PC-3 (cell line): ENCODE measurements around the gene SNX21.

Experiments used
- CTCF ChIP-seq: fragments of 300-600 bp; sonication (generic); conservative IDR thresholded peaks from 2 replicates; pipeline ENCODE4 v1.5.1; 2017; ENCODE audit warnings: antibody characterized with exemption, low read depth, mild to moderate bottlenecking, low read length
- EZH2 ChIP-seq: fragments of 300-600 bp; sonication (generic); IDR thresholded peaks from one replicate; pipeline ENCODE4 v1.6.1; 2017; ENCODE audit warnings: antibody characterized with exemption, mild to moderate bottlenecking, low read length; ENCODE audit not compliant: unreplicated experiment
- EZH2phosphoT487 ChIP-seq: fragments of 300-600 bp; sonication (generic); IDR thresholded peaks from 2 replicates; pipeline ENCODE4 v1.6.1; 2018; ENCODE audit warnings: mild to moderate bottlenecking, antibody characterized with exemption, low read length, borderline replicate concordance

GRCh38 chr20:45835329-45835765 lies 1.7 kb downstream of the SNX21 start:
- TF ChIP-seq CTCF (no peak), EZH2phosphoT487 (no peak), EZH2 (no peak)
